Activated CD8-positive, alpha-beta T cell treated with anti-CD3 and anti-CD28 coated beads for 36 hours (primary cell): ENCODE measurements around the gene TMEM178B. TPM values are rescaled to one million over a fixed set of nuclear protein-coding genes. Genes with fewer than 3 reads are reported as not detected.

Source experiments
- ATAC-seq: fragments of 200-7000 bp; cut with Tn5 transposase; one replicate; pipeline ENCODE4 v1.10.0; 2021; ENCODE audit warnings: mild to moderate bottlenecking, moderate library complexity
- CTCF ChIA-PET: fragments of 350-600 bp; sonication (Branson Sonifier 250); formaldehyde crosslinking; loops from one replicate; lab custom pipeline; 2021; ENCODE audit warnings: antibody characterized with exemption; lab: Charles Lee
- POLR2A ChIA-PET: fragments of 350-600 bp; sonication (Branson Sonifier 250); formaldehyde crosslinking; loops from one replicate; lab custom pipeline; 2021; ENCODE audit warnings: antibody characterized with exemption; lab: Charles Lee
- DNase-seq: peaks from one replicate; pipeline ENCODE4 v3.0.0-alpha.2; 2020
- H3K27ac Mint-ChIP-seq: one replicate; pipeline ENCODE4 v1.8.0; 2021; ENCODE audit warnings: mild to moderate bottlenecking, mixed read lengths
- H3K27me3 Mint-ChIP-seq: one replicate; pipeline ENCODE4 v1.8.0; 2021; ENCODE audit warnings: mixed read lengths
- H3K36me3 Mint-ChIP-seq: one replicate; pipeline ENCODE4 v1.8.0; 2021; ENCODE audit warnings: low read depth, mixed read lengths
- H3K4me1 Mint-ChIP-seq: one replicate; pipeline ENCODE4 v1.8.0; 2021; ENCODE audit warnings: low read depth, mixed read lengths
- H3K4me3 Mint-ChIP-seq: one replicate; pipeline ENCODE4 v1.8.0; 2021; ENCODE audit warnings: mild to moderate bottlenecking, moderate library complexity, mixed read lengths
- H3K9me3 Mint-ChIP-seq: one replicate; pipeline ENCODE4 v1.8.0; 2021; ENCODE audit warnings: mixed read lengths
- intact Hi-C: fragments of 100-400 bp; cut with micrococcal nuclease; formaldehyde crosslinking; loops from one replicate; pipeline ENCODE4 v1.10.0; 2022
- total RNA-seq, 2 experiments: library from RNA; stranded (reverse); gene quantifications; one replicate each; pipeline ENCODE4 v1.2.3, GENCODE V29; 2021
- TF ChIP-seq, protein P1 (sequence below): fragments of 200-600 bp; IDR thresholded peaks from one replicate; pipeline ENCODE4 v1.8.0; 2022; ENCODE audit warnings: antibody characterized with exemption, mild to moderate bottlenecking

The TMEM178B gene
- total RNA-seq, 2 experiments from 2014 or later: 0.34 to 1.1 TPM

DNA sequence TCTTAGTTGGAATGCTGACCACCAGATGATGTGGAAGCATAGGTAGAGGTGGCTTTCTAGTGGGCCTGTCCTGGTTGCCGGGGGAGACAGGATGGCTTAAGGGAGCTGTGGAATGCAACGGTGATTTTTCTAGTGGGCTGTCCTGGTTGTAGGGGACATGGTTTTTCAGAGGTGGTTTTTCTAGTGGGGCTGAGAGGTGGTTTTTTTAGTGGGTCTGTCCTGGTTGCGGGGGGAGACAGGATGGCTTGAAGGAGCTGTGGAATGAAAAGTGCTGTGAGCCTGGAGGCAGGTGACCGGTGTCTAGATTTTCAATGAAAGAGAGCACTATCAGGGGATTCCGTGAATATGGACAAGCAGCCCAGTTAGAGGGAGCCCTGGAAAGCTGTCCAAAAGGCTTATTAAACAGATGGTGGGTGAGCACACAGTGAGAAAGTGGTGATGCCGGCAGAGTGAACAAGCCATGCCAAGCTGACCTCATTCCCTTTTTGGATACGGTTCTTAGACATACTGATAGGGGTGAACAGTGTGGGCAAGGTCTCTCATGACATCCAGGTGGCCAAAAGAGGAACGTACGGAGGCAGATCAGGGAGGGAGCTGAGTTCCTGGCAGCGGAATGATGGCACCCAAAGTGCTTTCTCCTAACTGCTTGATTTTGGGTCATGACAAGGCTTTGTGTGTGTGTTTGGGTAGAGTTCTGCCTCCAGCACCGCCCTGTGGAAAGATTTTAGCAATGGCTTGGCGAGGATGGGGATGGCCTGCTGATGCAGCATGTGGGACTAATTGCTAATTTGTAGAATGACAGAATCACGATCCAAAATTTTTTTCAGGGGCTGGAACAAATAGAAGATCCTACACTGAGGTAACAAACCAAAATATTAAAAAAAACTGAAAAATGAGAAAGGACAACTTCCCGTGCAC lies 126.6 kb downstream of the TMEM178B start:
- POLR2A ChIA-PET: no interaction called here
- H3K27me3 Mint-ChIP-seq: peaks cover 8% of the 10 kb centered on the region
- no peak for ATAC-seq
- H3K27ac Mint-ChIP-seq: no peak overlapping the region
- H3K36me3 Mint-ChIP-seq: no peaks in the 10 kb centered on the region
- intact Hi-C loops: no loop called here
- CTCF ChIA-PET: interaction anchor here (0.9 kb wide), 1 partner anchor 14 kb away, joined by 3 read pairs; no protein-coding TSS in a partner anchor
- DNase-seq: no peak
- TF ChIP-seq, protein P1, sequence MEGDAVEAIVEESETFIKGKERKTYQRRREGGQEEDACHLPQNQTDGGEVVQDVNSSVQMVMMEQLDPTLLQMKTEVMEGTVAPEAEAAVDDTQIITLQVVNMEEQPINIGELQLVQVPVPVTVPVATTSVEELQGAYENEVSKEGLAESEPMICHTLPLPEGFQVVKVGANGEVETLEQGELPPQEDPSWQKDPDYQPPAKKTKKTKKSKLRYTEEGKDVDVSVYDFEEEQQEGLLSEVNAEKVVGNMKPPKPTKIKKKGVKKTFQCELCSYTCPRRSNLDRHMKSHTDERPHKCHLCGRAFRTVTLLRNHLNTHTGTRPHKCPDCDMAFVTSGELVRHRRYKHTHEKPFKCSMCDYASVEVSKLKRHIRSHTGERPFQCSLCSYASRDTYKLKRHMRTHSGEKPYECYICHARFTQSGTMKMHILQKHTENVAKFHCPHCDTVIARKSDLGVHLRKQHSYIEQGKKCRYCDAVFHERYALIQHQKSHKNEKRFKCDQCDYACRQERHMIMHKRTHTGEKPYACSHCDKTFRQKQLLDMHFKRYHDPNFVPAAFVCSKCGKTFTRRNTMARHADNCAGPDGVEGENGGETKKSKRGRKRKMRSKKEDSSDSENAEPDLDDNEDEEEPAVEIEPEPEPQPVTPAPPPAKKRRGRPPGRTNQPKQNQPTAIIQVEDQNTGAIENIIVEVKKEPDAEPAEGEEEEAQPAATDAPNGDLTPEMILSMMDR: no peak
- no peaks in the 10 kb centered on the region for H3K9me3 Mint-ChIP-seq
- no peak overlapping the region for H3K4me3 Mint-ChIP-seq
- H3K4me1 Mint-ChIP-seq: no peaks in the 10 kb centered on the region

DNA sequence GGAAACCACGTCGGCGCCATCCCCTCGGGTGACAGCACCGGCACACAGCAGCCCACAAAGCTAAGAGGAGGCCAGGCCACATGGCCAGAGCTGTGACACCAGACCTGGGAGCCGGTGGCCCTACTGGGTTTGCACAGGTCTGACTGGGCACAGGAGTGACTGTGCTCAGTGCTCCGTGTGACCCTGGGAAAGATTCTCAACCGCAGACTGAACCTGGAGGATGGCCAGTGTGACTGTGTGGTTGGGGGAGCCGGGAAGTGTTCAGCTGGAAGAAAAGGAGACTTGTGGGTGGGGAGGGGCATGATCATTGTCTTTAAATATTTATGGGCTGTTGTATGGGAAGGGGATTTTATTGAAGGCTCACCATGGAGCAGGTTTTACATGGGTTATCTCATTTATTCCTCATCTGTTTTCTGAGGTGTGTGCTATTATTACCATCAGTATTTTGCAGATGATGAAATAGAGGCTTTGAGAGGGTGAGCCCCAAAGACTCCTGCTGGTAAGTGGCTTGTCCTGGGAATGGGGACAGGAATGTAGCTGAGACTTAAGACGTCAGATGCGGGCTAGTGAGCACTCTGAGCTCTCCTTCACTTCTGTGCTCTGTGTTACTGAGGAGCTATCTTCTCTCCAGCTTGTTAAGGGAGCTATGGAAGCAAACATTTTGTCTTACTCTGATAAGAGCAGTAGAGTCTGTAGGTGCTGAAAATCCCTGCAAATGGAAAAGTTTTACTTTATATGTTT lies 127.5 kb downstream of the TMEM178B start:
- CTCF ChIA-PET: interaction anchor here (0.9 kb wide), 1 partner anchor 13 kb away, joined by 3 read pairs; no protein-coding TSS in a partner anchor
- intact Hi-C loops: no loop called here
- Mint-ChIP-seq H3K27me3 (peaks cover 10% of the 10 kb centered on the region), H3K4me3 (no peak overlapping the region), H3K27ac (no peak overlapping the region), H3K4me1 (no peaks in the 10 kb centered on the region), H3K9me3 (no peaks in the 10 kb centered on the region), H3K36me3 (no peaks in the 10 kb centered on the region)
- TF ChIP-seq, protein P1: no peak
- POLR2A ChIA-PET: no interaction called here
- ATAC-seq (no peak), DNase-seq (no peak)

DNA sequence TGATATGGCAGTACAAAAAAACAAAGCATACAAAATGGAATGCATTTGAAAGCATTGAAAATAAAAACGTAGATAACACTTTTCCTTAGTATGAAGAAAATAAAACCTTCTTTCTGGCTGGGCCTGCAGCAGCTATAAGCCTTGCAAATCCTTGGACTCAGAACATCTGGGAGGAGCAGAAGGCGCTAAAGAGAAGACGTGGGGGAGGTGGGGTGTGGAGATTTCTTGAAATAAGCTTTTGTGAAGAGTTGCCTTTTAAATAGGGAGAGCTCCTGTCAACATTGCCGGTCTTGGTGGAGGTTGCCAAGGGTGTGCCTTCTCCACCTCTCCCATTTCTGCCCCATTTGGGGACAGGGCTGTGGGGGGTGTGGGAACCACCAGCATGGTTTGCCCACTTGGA lies 128.7 kb downstream of the TMEM178B start:
- Mint-ChIP-seq H3K27me3 (peaks cover 10% of the 10 kb centered on the region), H3K36me3 (no peaks in the 10 kb centered on the region), H3K4me3 (no peak overlapping the region), H3K9me3 (no peaks in the 10 kb centered on the region), H3K27ac (no peak overlapping the region), H3K4me1 (no peaks in the 10 kb centered on the region)
- ChIA-PET CTCF (no interaction called here), POLR2A (interaction anchor here (0.7 kb wide), 1 partner anchor 10 kb away, joined by 3 read pairs; no protein-coding TSS in a partner anchor)
- intact Hi-C loops: no loop called here
- ATAC-seq (no peak), DNase-seq (no peak)
- TF ChIP-seq, protein P1: no peak

DNA sequence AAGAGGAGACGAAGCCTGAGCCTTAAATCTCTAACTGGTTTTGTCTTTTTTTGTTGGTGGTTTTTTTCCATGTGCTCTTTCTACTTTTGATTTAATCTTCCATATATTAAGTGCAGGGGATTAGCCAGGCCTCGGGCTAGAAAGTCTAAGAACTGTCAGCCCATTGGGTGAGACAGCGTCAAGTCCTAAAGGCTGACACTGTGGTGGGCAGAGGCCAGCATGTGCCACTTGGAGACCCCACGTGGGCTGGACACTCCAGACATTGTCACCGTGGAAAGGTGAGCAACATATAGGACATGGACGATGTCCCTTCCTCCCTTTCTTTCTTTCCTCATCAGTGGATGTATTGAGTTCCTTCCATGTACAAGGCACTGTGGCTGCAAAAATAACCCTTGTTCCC lies 129.3 kb downstream of the TMEM178B start:
- ATAC-seq: no peak
- Mint-ChIP-seq H3K27ac (no peak overlapping the region), H3K4me3 (no peak overlapping the region), H3K27me3 (peaks cover 10% of the 10 kb centered on the region), H3K4me1 (no peaks in the 10 kb centered on the region), H3K36me3 (no peaks in the 10 kb centered on the region), H3K9me3 (no peaks in the 10 kb centered on the region)
- ChIA-PET CTCF (no interaction called here), POLR2A (no interaction called here)
- DNase-seq: no peak
- intact Hi-C loops: no loop called here
- TF ChIP-seq, protein P1: no peak

DNA sequence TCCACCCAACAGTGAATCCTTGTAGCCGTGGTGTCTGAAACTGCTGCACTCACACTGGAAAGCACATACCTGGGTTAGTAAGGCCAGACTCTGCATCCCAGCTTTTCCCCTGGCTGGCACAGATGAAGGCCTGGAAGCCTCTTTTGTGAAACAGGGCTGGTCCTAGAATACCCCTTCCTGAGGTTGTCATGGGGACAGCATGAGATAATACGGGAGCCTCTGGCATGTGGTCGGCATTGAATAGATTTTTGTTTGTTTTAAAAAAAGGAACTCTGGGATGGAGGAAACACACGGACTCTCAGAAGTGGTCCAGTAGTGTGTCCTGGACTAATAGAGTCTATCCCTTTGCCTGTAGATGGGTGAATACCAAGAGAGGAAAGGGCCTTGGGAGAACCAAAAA lies 129.7 kb downstream of the TMEM178B start:
- no peak overlapping the region for H3K4me3 Mint-ChIP-seq
- no peak for DNase-seq
- H3K27ac Mint-ChIP-seq: no peak overlapping the region
- H3K27me3 Mint-ChIP-seq: peaks cover 8% of the 10 kb centered on the region
- H3K36me3 Mint-ChIP-seq: no peaks in the 10 kb centered on the region
- TF ChIP-seq, protein P1: no peak
- ChIA-PET CTCF (no interaction called here), POLR2A (no interaction called here)
- ATAC-seq: no peak
- no peaks in the 10 kb centered on the region for H3K9me3 Mint-ChIP-seq
- intact Hi-C loops: no loop called here
- H3K4me1 Mint-ChIP-seq: no peaks in the 10 kb centered on the region
